Peyer's patch (tissue), 4 donors: Measurements from ENCODE around the gene CLTRN. TPM values are rescaled to one million over a fixed set of nuclear protein-coding genes. Genes with fewer than 3 reads are reported as not detected.
"Not testable (repeated sequence)": the region's sequence is repeated elsewhere in the genome, so short reads cannot be mapped to it uniquely, and the experiment has no call there.

Experiments
- DNase-seq, 3 donors: peaks; one replicate each; pipeline ENCODE4 v3.0.0-alpha.2; 2017 to 2019
- H3K27ac ChIP-seq, 4 donors: fragments of 200-600 bp; sonication (generic); one replicate each; pipeline ENCODE4 v1.5.1; 2016 to 2019
- H3K27me3 ChIP-seq, 2 donors: fragments of 200-600 bp; sonication (generic); one replicate each; pipeline ENCODE4 v1.5.1; 2019
- H3K36me3 ChIP-seq, 3 donors: fragments of 200-600 bp; sonication (generic); one replicate each; pipeline ENCODE4 v1.5.1; 2016 to 2019
- H3K4me1 ChIP-seq, 4 donors: fragments of 200-600 bp; sonication (generic); one replicate each; pipeline ENCODE4 v1.5.1; 2016 to 2019
- H3K4me3 ChIP-seq, 4 donors: fragments of 200-600 bp; sonication (generic); 1 replicate in 3 of 4; 2 replicates in 1 of 4; pipeline ENCODE4 v1.5.1; 2016 to 2019; ENCODE audit warnings: mild to moderate bottlenecking in 1 of 4
- H3K9me3 ChIP-seq, 4 donors: fragments of 200-600 bp; sonication (generic); one replicate each; pipeline ENCODE4 v1.5.1; 2016 to 2019; ENCODE audit warnings: mild to moderate bottlenecking in 1 of 4
- CTCF ChIP-seq, 6 experiments: fragments of 450-650 bp in 4 of 6; fragments of 200-600 bp in 2 of 6; sonication (generic) in 1 of 6; IDR thresholded peaks; one replicate each; pipeline ENCODE4 v1.5.1; 2017 to 2019; ENCODE audit warnings: antibody characterized with exemption in 6 of 6, mild to moderate bottlenecking in 3 of 6, moderate library complexity in 1 of 6
- POLR2A ChIP-seq, 2 donors: fragments of 450-650 bp; IDR thresholded peaks; one replicate each; pipeline ENCODE4 v1.5.1; 2017; ENCODE audit warnings: antibody characterized with exemption in 2 of 2, mild to moderate bottlenecking in 2 of 2, moderate library complexity in 2 of 2
- total RNA-seq, 4 donors: library from RNA; depleted of rRNA; stranded (reverse); fragments of >200 nt; gene quantifications; one replicate each; pipeline ENCODE4 v1.1.0, GENCODE V29; 2016

CLTRN gene
- total RNA-seq = not detected

- no peaks in the 10 kb centered on the region for H3K36me3 ChIP-seq
- no peaks in the 10 kb centered on the region for H3K9me3 ChIP-seq
- H3K4me3 ChIP-seq = no peak within 1 kb of the TSS
- no peaks in the 10 kb centered on the region for H3K27me3 ChIP-seq
- no peaks in the 10 kb centered on the region for H3K4me1 ChIP-seq
- no peak for DNase-seq
- no peak within 1 kb of the TSS for H3K27ac ChIP-seq
- TF ChIP-seq CTCF (IDR thresholded peaks at IDR 0.05) (no peak), POLR2A (IDR thresholded peaks at IDR 0.05) (no peak)
Observed at GRCh38 chrX:15664487-15665444, at the start of gene CLTRN. TSS of gene CLTRN (minus strand) at chrX:15664805. CDS start at chrX:15664775, 30 bp downstream.

GRCh38 chrX:15704273-15704672 is 39.7 kb upstream of the CLTRN start:
- H3K9me3 ChIP-seq, H3K27ac ChIP-seq, H3K4me1 ChIP-seq, H3K36me3 ChIP-seq, DNase-seq, H3K27me3 ChIP-seq, H3K4me3 ChIP-seq: not testable (repeated sequence)

GRCh38 chrX:15703809-15704208 is 39.2 kb upstream of the CLTRN start:
- H3K4me3 ChIP-seq, H3K36me3 ChIP-seq, DNase-seq, H3K27me3 ChIP-seq, H3K27ac ChIP-seq, H3K4me1 ChIP-seq, H3K9me3 ChIP-seq: not testable (repeated sequence)

GRCh38 chrX:15702488-15703371 is 38.1 kb upstream of the CLTRN start:
- no peak for DNase-seq
- no peak overlapping the region for H3K4me3 ChIP-seq
- H3K4me1 ChIP-seq = no peaks in the 10 kb centered on the region
- H3K36me3 ChIP-seq = no peaks in the 10 kb centered on the region
- no peaks in the 10 kb centered on the region for H3K27me3 ChIP-seq
- TF ChIP-seq CTCF (IDR thresholded peaks at IDR 0.05) = no peak
- TF ChIP-seq POLR2A (IDR thresholded peaks at IDR 0.05) = no peak
- H3K27ac ChIP-seq = no peak overlapping the region
- H3K9me3 ChIP-seq = no peaks in the 10 kb centered on the region

- Histone ChIP-seq H3K36me3 (no peaks in the 10 kb centered on the region), H3K27me3 (no peaks in the 10 kb centered on the region), H3K9me3 (no peaks in the 10 kb centered on the region), H3K4me3 (no peak overlapping the region), H3K27ac (no peak overlapping the region), H3K4me1 (no peaks in the 10 kb centered on the region)
- TF ChIP-seq POLR2A (IDR thresholded peaks at IDR 0.05) (no peak), CTCF (IDR thresholded peaks at IDR 0.05) (no peak)
- no peak for DNase-seq
Observed at GRCh38 chrX:15696516-15696915, 31.9 kb upstream of the CLTRN start.

GRCh38 chrX:15694941-15695451 is 30.4 kb upstream of the CLTRN start:
- Histone ChIP-seq H3K4me3 (no peak overlapping the region), H3K36me3 (no peaks in the 10 kb centered on the region), H3K4me1 (no peaks in the 10 kb centered on the region), H3K27ac (no peak overlapping the region), H3K9me3 (no peaks in the 10 kb centered on the region), H3K27me3 (no peaks in the 10 kb centered on the region)
- DNase-seq = no peak
- no peak for TF ChIP-seq POLR2A (IDR thresholded peaks at IDR 0.05)
- no peak for TF ChIP-seq CTCF (IDR thresholded peaks at IDR 0.05)
